ENCODE data around the gene CRIP3. TPM values are rescaled to one million over a fixed set of nuclear protein-coding genes. Genes with fewer than 3 reads are reported as not detected.

Gene CRIP3
- total RNA-seq, 1 experiment from 2014 or later, result 5.7 TPM

- Histone ChIP-seq H3K79me2 (ENCODE audit: low read depth) (no peaks in the 10 kb centered on the region), H3K27ac (no peak overlapping the region), H3K4me1 (replicated peaks; ENCODE audit: insufficient read depth) (no peaks in the 10 kb centered on the region), H3F3A (ENCODE audit: insufficient read depth, low read depth) (no peaks in the 10 kb centered on the region), H3K4me2 (no peak overlapping the region), H3K9me3 (ENCODE audit: insufficient read depth, low read depth) (no peaks in the 10 kb centered on the region), H3K27me3 (ENCODE audit: insufficient read depth, low read depth) (no peaks in the 10 kb centered on the region), H2AFZ (no peak overlapping the region), H3K9me2 (ENCODE audit: insufficient read depth) (no peaks in the 10 kb centered on the region), H3K36me3 (ENCODE audit: low read depth) (no peaks in the 10 kb centered on the region), H3K4me3 (no peak overlapping the region), H4K20me1 (ENCODE audit: insufficient read depth) (no peaks in the 10 kb centered on the region)
- POLR2A ChIA-PET (ENCODE audit: unreplicated experiment), result no interaction called here
- no peak for TF ChIP-seq CTCF (conservative IDR thresholded peaks at IDR 0.05)
- no peak for TF ChIP-seq EZH2 (IDR thresholded peaks at IDR 0.05; ENCODE audit: low read depth)
- BruUV-seq (replicated peaks), result no TSS peak
- intact Hi-C loops (cut with micrococcal nuclease; ENCODE audit: unreplicated experiment), result no loop called here
- DNase-seq, result no peak
- CTCF ChIA-PET, result interaction anchor here (0.6 kb wide), 1 partner anchor 160 kb away, joined by 3 read pairs; no protein-coding TSS in a partner anchor
Measured at GRCh38 chr6:43274916-43275597, 33.6 kb downstream of the CRIP3 start.

- H3K36me3 ChIP-seq (ENCODE audit: low read depth), result no peaks in the 10 kb centered on the region
- CTCF ChIA-PET, result no interaction called here
- intact Hi-C loops (cut with micrococcal nuclease; ENCODE audit: unreplicated experiment), result no loop called here
- no peaks in the 10 kb centered on the region for H3K4me1 ChIP-seq (replicated peaks; ENCODE audit: insufficient read depth)
- H3K4me2 ChIP-seq, result no peak overlapping the region
- DNase-seq, result no peak
- TF ChIP-seq EZH2 (IDR thresholded peaks at IDR 0.05; ENCODE audit: low read depth), result no peak
- H3K27ac ChIP-seq, result no peak overlapping the region
- no peak overlapping the region for H3K4me3 ChIP-seq
- BruUV-seq (replicated peaks), result no TSS peak
- POLR2A ChIA-PET (ENCODE audit: unreplicated experiment), result no interaction called here
- H3K27me3 ChIP-seq (ENCODE audit: insufficient read depth, low read depth), result no peaks in the 10 kb centered on the region
- H3K9me3 ChIP-seq (ENCODE audit: insufficient read depth, low read depth), result no peaks in the 10 kb centered on the region
- H3K79me2 ChIP-seq (ENCODE audit: low read depth), result no peaks in the 10 kb centered on the region
- H2AFZ ChIP-seq, result no peak overlapping the region
- H3F3A ChIP-seq (ENCODE audit: insufficient read depth, low read depth), result no peaks in the 10 kb centered on the region
- H4K20me1 ChIP-seq (ENCODE audit: insufficient read depth), result no peaks in the 10 kb centered on the region
- no peaks in the 10 kb centered on the region for H3K9me2 ChIP-seq (ENCODE audit: insufficient read depth)
Measured at GRCh38 chr6:43274127-43274915, 34.3 kb downstream of the CRIP3 start.

- no peak overlapping the region for H3K4me3 ChIP-seq
- no peaks in the 10 kb centered on the region for H3K4me1 ChIP-seq (replicated peaks; ENCODE audit: insufficient read depth)
- no peak overlapping the region for H2AFZ ChIP-seq
- H3K4me2 ChIP-seq, result no peak overlapping the region
- H3K27me3 ChIP-seq (ENCODE audit: insufficient read depth, low read depth), result no peaks in the 10 kb centered on the region
- intact Hi-C loops (cut with micrococcal nuclease; ENCODE audit: unreplicated experiment), result no loop called here
- DNase-seq, result no peak
- no peak overlapping the region for H3K27ac ChIP-seq
- H3K9me3 ChIP-seq (ENCODE audit: insufficient read depth, low read depth), result no peaks in the 10 kb centered on the region
- no TSS peak for BruUV-seq (replicated peaks)
- no peaks in the 10 kb centered on the region for H3K9me2 ChIP-seq (ENCODE audit: insufficient read depth)
- no peaks in the 10 kb centered on the region for H3K36me3 ChIP-seq (ENCODE audit: low read depth)
- ChIA-PET CTCF (no interaction called here), POLR2A (ENCODE audit: unreplicated experiment) (no interaction called here)
- no peaks in the 10 kb centered on the region for H3K79me2 ChIP-seq (ENCODE audit: low read depth)
- TF ChIP-seq CTCF (conservative IDR thresholded peaks at IDR 0.05) (no peak), EZH2 (IDR thresholded peaks at IDR 0.05; ENCODE audit: low read depth) (no peak)
- no peaks in the 10 kb centered on the region for H4K20me1 ChIP-seq (ENCODE audit: insufficient read depth)
- no peaks in the 10 kb centered on the region for H3F3A ChIP-seq (ENCODE audit: insufficient read depth, low read depth)
Measured at GRCh38 chr6:43273707-43274106, 34.9 kb downstream of the CRIP3 start.

All from PC-9 (cell line).